GM19468 (cell line): ENCODE data around the gene SIK3.
"Not testable (repeated sequence)": the region's sequence is repeated elsewhere in the genome, so short reads cannot be mapped to it uniquely, and the experiment has no call there.

Source experiments
- ATAC-seq: cut with Tn5 transposase; IDR thresholded peaks from one replicate; pipeline ENCODE4 v1.9.1; 2021; ENCODE audit warnings: mild to moderate bottlenecking, moderate library complexity, moderate number of reproducible peaks; ENCODE audit not compliant: unreplicated experiment; ENCODE audit errors: extremely low read depth

Gene SIK3

DNA sequence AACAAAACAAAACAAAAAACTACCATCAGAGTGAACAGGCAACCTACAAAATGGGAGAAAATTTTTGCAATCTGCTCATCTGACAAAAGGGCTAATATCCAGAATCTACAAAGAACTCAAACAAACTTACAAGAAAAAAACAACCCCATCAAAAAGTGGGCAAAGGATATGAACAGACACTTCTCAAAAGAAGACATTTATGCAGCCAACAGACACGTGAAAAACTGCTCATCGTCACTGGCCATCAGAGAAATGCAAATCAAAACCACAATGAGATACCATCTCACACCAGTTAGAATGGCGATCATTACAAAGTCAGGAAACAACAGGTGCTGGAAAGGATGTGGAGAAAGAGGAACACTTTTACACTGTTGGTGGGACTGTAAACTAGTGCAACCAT is 14.3 kb upstream of the SIK3 start:
- not testable (repeated sequence) for ATAC-seq

DNA sequence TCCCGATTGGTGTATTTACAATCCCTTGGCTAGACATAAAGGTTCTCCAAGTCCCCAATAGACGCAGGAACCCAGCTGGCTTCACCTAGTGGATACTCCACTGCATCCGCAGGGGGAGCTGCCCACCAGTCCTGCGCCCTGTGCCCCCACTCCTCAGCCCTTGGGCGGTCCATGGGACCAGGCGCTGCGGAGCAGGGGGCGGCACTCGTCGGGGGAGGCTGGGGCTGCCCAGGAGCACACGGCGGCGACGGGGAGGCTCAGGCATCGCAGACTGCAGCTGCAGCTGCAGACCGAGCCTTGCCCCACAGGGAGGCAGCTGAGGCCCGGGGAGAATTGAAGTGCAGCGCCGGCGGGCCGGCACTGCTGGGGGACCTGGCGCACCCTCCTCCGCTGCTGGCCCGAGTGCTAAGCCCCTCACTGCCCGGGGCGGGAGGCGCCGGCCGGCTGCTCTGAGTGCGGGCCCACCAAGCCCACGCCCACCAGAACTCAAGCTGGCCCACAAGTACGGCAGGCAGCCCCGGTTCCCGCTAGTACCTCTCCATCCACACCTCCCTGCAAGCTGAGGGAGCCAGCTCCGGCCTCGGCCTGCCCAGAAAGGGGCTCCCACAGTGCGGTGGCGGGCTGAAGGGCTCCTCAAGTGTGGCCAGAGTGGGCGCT is 12.2 kb upstream of the SIK3 start:
- no peak for ATAC-seq

- no peak for ATAC-seq
Observed at GRCh38 chr11:117107701-117108590, 9.7 kb upstream of the SIK3 start.

DNA sequence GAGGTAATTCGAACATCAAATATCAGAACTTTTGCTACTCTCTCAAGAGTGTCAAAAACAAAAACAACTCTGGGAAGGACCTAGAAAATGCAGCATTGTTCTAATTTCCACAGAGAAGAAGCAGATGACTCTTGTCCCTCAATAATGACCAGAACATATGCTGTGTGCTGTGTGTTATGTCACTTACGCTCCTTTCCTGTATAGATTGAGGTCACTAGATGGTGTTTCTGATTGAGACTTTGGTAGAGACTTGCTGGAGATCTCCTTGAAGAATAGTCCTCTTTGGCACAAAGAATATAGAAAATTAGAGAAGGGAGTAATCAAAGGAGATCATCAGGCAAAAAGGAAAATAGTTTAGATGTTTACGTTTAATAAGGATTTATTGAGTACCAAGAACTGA is 2.3 kb upstream of the SIK3 start:
- no peak for ATAC-seq

DNA sequence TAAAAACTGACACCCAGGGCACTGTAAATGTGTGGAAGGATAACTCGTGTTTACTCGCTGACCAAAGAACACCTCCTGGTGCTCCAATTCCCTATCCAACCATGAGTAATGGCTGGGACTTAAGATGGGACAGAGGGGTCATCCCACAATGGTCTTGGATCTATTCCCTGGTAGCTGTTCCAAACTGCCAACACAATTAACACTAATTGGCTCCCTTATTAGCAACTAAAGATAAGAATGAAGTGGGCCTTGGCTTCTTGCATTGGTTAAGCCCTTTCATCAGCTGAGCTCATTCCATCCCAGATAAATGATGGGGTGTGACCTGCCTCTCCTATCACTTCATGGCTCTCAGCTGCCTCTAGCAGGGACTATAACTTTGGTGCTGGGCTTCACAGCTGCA is 1.5 kb upstream of the SIK3 start:
- no peak for ATAC-seq

DNA sequence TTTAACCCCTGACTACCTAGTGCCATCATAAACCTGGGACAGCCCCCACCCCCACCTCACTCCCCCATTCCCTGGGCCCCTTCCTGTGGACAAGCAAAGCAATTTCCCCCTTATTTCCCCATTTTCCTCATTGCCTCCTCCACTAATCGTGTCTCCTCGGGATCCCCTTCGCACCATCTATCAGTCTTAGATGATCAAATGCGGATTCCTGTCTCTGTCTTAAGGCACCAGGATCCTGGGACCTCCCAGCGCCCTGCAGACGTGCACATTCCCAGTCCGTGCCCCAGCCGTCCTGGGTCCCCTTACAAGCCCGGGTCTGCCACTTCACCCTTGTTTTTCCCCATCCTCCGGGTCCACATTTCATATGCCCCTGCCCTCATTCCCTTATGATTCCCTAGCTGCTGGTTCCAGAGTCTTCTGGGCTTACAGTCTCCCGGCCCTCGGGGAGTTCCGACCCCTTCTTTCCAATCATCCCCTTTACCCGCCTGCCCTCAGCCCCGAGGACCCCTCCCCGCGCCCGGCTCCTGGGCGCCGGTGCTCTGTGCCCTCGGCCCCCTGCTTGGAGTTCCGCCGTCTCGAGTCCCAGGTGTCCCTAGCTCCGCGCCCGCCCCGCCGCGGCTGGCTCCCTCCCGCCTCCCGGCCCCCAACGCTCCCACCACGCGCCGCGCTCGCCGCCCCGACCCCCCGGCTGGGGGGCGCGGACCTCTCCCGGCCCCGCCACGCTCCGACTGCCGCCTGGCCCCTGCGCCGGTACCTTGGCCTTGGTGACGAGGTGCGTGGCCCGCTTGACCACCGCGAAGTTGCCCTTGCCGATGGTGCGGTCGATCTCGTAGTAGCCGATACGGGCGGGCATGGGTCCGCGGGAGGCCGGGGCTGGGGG is 599 bp downstream of the SIK3 start:
- ATAC-seq, result no peak

DNA sequence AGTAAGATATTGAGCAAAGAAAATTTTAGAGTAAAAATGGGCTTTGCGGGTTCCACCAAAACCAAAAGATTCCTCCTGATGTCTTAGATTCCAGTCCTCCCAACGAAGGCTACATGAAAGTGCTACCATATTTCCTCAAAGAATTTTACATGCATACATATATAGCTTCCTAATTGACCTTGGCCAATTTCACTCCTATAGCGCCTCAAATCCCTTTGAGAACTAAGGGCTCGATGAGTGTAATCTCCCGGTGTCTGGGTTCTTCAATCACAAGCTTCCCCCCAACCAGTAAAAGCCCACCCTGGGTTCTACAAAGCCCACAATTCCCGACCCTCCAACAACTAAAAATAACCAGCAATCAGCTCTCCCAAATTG is 1.2 kb downstream of the SIK3 start:
- ATAC-seq, result no peak

DNA sequence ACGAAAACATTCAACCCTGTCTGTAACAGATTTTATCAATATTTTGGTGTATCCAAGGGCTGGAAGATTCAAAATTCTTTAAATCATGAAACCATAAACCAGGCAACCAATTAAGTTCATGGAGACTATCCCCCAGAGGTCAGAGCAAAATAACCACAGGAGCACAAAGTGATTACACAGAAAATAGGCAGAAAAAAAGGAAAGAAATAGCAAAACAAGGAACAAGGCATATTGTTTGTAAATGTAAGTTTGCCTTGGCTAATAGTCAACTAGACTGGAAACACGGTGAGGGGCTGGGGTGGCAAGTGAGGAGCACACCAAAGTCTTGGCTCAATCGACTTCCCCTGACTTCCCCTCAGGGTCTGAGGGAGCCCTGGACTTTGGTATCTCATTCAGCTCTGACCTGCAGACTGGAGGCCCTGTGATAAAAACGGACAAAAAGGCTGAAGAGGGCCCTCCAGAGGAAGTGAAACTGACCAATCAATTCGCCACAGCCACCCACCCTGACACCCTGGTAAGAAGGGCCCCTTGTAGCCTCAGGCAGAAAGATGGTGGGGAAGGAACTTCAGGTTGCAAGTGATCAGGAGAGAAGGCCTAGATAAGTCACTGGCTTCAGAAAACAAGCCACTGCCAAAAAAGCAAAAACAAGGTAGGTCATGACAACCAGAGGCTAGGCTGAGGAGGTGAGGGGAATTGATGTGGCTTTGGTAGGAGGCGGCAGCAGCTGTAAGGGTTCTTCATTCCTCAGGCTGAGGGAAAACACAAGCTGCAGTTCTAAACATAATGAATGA is 1.8 kb downstream of the SIK3 start:
- ATAC-seq, result no peak

DNA sequence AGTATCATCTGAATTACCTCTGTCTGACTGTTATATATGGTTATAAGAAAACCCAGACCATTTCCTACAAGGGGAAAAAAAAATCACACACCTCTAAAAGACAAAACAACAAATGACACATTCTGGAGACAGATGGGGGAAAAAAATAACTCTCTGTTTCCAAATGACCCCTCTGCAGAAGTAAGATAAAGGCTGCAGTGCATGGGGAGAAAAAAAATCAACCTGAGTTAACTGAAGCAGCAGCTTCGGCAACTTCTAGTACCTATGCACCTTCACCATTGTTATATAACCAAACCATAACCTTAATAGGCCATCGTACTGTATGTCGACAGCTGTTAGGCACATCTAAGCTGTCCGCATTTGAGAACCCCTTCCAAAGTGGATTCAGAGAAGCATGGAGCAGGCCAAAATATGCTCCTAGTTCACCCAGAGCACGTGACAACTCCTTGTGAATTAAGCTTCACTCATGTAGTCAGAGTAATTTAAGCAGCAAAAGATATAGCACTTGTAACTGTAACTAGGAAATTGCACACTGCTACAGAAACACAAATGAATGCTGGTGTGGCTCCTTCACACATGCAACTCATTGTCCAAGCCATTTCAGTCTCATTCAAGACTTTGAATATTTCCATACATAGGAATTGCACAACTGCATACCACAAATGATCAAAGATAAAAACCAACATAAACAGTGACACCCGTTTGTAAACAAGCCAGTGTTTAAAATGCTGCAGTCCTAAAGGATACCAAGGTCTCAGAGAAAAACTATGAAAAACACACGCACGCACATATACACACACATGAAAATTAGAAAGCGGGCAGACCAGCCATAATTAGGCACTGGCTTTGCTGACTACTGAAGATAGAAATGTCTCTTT is 2.7 kb downstream of the SIK3 start:
- ATAC-seq, result no peak

DNA sequence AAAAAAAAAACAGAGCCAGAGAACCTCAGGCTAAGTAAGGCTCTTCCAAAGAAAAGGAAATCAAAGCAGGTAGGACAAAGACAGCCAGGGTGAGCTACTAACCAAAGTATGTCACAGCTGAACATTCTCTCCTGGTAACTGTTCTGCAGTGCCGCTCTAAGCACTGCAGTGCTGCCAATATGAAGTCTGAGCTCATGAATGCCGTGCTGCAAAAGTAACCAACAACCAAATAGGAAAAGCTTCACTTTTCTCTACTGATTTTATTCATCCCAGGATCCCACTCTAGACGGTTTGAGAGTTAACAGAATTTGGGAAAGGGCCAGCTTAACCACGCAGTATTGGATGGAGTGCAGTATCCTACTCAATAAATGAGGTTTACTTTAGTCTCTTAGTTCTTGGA is 3.5 kb downstream of the SIK3 start:
- no peak for ATAC-seq

DNA sequence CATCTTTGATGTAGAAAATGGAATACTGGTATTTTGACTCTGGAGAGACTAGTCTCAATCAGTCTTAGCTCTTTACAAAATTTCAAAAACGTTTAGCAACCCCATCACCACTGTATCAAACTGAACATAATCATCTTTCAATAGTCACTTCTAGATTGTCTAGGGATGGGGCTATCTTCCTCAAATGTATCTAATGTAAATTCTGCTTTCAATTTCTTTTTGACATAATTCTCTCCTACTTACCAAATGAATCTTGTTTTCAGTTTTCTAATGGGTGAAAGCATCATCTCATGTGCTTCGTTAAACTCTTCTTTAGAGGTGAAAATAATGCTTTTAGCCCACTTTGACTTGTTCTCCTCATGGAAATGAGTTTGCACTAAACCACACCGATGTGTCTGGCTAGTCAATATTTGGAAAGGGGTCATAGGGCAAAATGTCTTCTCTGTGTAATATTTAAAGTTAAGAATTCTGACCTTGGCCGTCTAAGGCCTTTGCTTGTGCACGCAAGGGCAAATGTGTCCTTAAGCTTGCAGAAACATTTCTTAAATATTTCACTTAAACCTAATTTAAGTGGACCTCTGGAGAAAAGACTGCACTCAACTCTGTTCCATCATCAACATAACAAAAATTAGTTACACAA is 5.2 kb downstream of the SIK3 start:
- ATAC-seq, result no peak

- no peak for ATAC-seq
Observed at GRCh38 chr11:117091753-117092477, 6.3 kb downstream of the SIK3 start.

DNA sequence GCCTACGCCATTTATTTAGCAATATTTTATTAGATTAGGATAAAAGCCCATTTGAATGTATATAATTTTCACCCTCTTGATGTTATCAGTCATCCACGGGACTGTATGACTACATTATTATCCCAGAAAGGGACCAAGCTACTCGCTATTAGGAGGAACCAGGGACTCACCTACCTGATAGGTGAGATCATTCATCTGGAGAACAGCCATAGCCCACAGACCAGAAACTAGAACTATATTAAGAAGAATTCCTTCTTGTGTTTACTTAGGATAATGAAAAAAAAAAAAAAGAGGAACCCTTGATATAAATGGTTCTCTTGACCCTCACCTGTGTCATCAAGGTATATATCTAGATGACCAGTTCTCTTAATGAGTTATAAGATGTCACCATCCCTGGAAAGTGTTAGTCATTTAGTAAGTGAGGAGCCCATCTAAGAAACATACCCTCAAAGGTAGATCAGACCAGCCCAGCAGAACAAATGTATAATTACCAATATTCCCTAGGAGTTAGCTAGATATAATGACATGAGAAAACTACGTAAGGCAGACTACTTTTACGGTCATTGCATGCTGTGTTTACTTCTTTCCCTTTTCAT is 8.0 kb downstream of the SIK3 start:
- ATAC-seq, result no peak

- ATAC-seq, result no peak
Observed at GRCh38 chr11:117089685-117090084, 8.5 kb downstream of the SIK3 start.

- no peak for ATAC-seq
Observed at GRCh38 chr11:117087446-117087845, 10.8 kb downstream of the SIK3 start.

DNA sequence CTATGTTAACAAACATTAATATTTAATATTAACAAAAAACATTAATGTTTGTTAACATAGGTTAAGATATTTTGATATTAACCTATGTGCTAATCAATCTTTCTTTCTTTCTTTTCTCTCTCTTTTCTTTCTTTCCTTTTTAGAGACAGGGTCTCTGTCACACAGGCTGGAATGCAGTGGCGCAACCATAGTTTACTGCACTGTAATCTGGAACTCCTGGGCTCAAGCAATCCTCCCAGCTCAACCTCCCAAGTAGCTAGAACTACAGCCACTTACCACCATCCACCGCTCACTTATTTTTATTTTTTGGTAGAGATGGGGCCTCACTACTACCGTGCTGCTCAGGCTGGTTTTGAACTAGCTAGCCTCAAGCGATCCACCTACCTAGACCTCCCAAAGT is 13.2 kb downstream of the SIK3 start:
- no peak for ATAC-seq

GRCh38 chr11:117083011-117083935 is 15.0 kb downstream of the SIK3 start:
- ATAC-seq, result no peak
